GM21526 (cell line): ENCODE results near the gene SUPT3H.

ENCODE experiments used
- ATAC-seq: cut with Tn5 transposase; IDR thresholded peaks from one replicate; pipeline ENCODE4 v1.9.1; 2021; ENCODE audit warnings: moderate library complexity; ENCODE audit not compliant: unreplicated experiment, low FRiP score

SUPT3H gene

GRCh38 chr6:45027126-45027525 is 350.6 kb downstream of the SUPT3H start:
- no peak for ATAC-seq

DNA sequence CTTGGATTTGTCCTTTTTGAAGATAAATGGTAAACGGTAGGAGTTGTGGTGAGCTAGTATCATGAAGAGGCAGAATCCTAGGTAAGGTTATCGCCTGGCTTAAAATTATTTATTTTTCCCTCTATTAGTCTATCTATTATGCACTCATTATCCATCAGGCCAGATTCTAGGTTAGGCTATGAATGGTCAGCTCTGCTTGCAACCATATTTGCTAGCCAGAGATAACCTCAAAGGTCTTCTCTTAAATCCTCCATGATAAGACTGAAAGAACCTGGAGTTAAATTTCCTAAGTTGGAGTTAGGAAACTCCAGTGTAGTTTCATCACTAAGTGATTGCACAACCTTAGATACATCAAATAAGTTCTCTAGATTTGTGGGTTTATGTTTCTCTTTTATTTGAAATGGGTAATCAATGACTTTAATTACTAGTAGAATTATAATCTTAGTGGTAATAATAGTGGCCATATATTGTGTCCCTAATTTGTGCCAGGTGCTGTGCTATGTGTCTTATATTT is 351.7 kb downstream of the SUPT3H start:
- no peak for ATAC-seq

GRCh38 chr6:45024610-45025009 is 353.1 kb downstream of the SUPT3H start:
- no peak for ATAC-seq

DNA sequence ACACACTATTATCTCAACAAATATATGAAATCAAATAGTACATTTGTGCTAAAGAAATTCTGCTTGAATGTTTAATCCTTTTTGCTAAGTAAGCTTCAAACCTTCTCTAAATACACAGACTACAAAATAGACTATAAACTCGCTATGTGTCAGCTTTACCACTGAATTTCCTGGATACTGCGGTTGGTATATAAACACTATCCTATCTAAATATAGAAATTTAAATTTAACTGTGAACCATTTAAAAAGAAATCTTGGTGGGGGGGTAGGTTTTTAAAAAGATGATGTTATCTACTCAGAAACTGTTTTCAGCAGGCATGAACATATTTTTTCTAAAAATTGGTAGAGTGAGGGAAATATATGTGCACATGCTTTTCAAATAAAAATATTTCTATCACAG is 356.1 kb downstream of the SUPT3H start:
- no peak for ATAC-seq

DNA sequence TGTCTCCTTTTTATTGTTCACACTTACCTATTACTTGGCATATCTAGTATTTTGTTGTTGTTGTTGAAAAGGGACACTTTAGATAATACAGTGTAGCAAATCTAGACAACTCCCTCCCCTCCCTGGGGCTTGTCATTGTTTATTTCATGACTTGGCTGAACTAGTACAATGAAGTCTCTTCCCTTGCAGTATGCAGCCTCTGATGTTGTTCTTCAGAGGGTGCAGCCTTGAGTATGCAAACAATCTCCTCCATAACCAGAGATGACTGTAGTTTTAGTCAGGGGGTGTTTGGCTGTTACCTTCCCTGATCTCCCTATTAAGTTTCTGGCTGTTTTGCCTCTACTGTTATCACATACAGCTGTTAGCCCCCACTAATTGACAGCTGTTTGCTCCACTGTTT is 365.0 kb downstream of the SUPT3H start:
- no peak for ATAC-seq

DNA sequence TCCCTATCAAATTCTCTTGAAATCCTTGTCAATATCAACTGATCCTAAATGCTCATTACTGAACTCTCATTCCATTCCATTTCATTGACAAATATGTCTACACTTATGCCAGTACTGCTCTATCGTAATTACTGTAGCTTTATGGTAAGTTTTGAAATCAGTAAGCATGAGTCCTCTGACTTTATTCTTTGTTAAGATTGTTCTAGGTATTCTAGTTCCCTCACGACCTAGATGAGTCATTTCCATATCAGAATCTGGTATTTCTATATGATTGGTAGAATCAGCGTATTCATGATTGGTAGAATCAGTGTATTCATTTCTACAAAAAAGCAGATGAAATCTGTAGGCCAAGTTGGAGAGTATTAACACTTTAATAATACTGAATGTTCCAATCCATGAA is 368.2 kb downstream of the SUPT3H start:
- no peak for ATAC-seq

GRCh38 chr6:45006893-45007292 is 370.8 kb downstream of the SUPT3H start:
- no peak for ATAC-seq

- no peak for ATAC-seq
Measured at GRCh38 chr6:45003961-45004360, 373.8 kb downstream of the SUPT3H start.

DNA sequence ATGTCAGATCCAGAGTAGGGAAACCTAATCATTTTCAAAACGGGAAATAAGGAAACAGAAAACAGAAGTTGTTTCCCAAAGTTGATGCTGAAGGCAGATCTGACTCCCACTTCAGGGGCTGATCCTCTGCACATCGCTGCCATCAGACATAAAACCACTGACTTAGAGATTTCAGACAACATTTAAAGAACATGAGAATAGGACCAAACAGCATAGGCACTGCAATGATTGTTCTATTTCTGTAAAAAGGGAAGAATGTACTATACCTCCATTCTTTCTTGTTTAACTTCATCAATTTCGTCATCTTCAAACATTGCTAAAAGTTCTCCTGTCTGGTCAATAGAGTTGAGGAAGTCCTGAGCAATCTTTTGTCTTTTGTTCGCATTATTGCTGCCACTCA is 374.3 kb downstream of the SUPT3H start:
- ATAC-seq = no peak

- no peak for ATAC-seq
Measured at GRCh38 chr6:45002390-45003105, 375.2 kb downstream of the SUPT3H start.

- ATAC-seq = peak; percentile 99
Measured at GRCh38 chr6:45001663-45002062, 376.1 kb downstream of the SUPT3H start.

- ATAC-seq = no peak
Measured at GRCh38 chr6:45000833-45001232, 376.9 kb downstream of the SUPT3H start.

DNA sequence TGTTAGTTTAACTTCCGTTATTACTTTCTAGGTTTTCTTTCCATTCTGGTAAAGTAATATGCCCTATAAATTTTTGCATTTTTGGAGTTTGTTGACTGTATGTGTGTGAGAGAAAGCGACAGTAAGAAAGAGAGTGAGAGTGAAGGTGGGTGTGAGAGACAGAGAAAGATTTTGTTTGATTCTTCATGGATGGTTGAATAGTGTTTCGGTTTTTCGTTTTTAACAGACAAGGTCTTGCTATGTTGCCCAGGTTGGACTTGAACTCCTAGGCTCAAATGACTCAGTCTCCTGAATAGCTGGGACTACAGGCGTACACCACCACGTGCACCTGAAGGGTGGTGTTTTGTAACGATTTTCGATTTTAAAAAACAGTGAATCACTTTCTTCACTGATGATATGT is 378.7 kb downstream of the SUPT3H start:
- no peak for ATAC-seq

- no peak for ATAC-seq
Measured at GRCh38 chr6:44995486-44996132, 382.1 kb downstream of the SUPT3H start.

DNA sequence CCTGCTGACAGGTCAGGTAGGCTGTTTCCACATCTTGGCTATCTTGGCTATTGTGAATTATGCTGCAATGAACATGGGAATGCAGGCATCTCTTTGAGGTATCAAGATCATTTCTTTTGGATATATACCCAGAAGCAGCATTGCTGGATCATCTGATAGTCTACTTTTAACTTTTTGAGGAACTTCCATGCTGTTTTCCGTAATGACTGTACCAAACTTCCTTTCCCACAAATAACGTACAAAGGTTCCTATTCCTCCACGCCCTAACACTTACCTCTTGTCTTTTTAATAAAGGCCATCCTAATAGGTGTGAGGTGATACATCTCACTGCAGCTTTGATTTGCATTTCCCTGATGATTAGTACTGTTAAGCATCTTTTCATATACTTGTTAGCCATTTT is 388.3 kb downstream of the SUPT3H start:
- no peak for ATAC-seq

DNA sequence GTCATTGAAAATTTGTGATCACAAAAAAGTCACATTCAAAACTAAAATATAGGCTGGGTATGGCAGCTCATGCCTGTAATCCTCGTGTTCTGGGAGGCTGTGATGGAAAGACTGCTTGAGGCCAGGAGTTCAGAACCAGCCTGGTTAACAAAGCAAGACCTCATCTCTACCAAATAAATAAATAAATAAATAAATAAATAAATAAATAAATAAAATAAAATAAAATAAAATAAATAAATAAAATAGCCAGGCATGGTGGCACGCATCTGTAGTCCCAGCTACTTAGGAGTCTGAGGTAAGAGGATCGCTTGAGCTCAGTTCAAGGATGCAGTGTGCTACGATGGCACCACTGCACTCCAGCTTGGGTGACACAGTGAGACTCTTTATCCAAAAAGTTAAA is 392.7 kb downstream of the SUPT3H start:
- no peak for ATAC-seq

- ATAC-seq = no peak
Measured at GRCh38 chr6:44983467-44984365, 394.0 kb downstream of the SUPT3H start.

DNA sequence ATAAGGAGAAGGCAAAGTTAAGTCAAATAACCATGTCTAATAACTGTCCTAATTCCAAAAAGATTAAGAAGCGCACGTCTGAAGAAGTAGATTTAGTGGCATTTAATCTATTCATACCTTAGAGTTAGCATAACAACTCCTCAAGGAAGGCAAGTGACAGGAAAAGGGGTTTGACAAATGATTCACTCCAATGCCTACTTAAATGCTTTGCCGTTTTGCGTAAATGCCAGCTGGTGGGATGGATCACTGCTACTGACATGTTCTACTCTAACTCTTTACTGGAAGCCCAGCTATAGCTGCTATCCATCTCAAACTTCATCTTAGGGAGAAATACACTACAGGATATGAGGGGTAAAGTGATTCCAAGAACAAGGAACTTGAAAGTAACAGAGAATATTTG is 396.9 kb downstream of the SUPT3H start:
- no peak for ATAC-seq

DNA sequence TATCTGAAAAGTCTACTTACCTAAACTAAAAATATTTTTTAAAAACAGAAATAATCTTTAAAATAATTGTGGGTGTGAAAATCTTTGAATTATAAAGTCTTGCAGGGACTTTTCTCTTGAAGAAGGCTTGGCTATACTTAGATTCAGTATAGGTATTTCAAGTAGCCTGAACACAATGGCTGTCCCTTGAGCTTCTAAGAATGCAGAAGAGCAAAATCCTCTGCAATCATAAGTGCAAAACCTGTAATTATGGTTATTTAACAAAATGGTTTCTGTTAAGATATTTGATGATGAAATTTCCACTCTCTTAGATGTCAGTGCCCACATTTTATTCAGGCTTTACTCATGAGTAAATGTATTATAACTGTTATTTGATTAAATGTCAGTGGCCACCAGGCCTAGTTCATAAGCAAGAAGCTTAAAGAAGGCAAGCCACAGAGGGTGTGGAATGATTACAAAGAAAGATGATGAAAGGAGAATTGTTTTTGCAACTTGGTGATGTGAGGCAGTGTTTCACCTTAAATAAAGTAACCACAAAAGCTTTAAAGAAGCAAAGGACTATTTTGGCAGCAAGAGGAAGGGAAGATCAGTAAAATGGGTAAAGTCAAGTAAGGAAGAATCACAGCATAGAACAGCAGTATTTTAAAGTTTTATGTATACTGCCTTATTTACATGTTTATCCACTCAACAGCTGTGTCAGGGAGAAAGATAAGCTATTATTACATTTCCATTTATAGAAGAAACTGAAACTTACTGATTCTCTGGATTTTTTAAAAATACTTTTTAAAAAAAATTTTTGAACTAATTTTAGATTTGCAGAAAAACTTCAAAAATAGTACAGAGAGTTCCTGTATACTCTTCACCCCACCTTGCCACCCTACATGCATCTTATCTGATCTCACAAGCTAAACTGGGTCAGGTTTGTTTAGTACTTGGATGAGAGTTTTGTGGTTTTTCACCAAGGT is 400.8 kb downstream of the SUPT3H start:
- ATAC-seq = no peak

DNA sequence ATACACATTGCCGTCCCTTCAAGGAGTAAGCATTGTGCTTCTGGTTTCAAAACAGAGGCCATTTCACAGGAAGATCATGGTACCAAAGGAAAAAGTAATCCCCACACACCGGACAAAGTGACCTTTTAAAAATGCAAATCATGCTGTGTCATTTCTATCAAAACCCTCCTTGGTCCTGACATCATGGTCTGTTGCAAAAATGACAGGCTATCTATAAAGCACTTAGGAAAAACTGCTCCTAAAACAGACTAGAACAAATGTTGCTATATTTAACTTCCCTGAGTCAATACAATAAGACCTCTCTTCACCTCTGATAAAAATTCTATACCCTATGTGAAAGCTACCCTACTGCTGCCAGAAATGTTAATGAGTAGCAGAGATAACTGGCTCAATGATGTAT is 403.2 kb downstream of the SUPT3H start:
- ATAC-seq = no peak
